Left lung (tissue), 10 donors: ENCODE measurements around the gene CSRP1. TPM values are rescaled to one million over a fixed set of nuclear protein-coding genes. Genes with fewer than 3 reads are reported as not detected.

Experiments used
- ATAC-seq: fragments of 200-7000 bp; cut with Tn5 transposase; one replicate; pipeline ENCODE4 v1.9.1; 2020; ENCODE audit warnings: moderate library complexity
- DNase-seq, 4 donors: peaks; one replicate each; pipeline ENCODE4 v3.0.0-alpha.2; 2013 to 2020
- H3K27ac ChIP-seq, 2 donors: fragments of 200-600 bp; sonication (generic) in 1 of 2; one replicate each; pipeline versions ENCODE4 v1.5.0 to v1.8.0; 2020 to 2021
- H3K27me3 ChIP-seq, 2 donors: fragments of 200-600 bp; sonication (generic) in 1 of 2; one replicate each; pipeline versions ENCODE4 v1.5.0 to v1.8.0; 2020 to 2021
- H3K36me3 ChIP-seq, 2 donors: fragments of 200-600 bp; sonication (generic) in 1 of 2; one replicate each; pipeline versions ENCODE4 v1.5.0 to v1.8.0; 2020 to 2021
- H3K4me1 ChIP-seq, 2 donors: fragments of 200-600 bp; one replicate each; pipeline ENCODE4 v1.8.0; 2021
- H3K4me3 ChIP-seq, 2 donors: fragments of 200-600 bp; sonication (generic) in 1 of 2; one replicate each; pipeline versions ENCODE4 v1.5.0 to v1.8.0; 2020 to 2021; ENCODE audit warnings: mild to moderate bottlenecking in 1 of 2
- H3K9me3 ChIP-seq, 2 donors: fragments of 200-600 bp; sonication (generic) in 1 of 2; one replicate each; pipeline versions ENCODE4 v1.5.0 to v1.8.0; 2020 to 2021
- intact Hi-C, 2 donors: fragments of 100-400 bp; cut with DNase I; formaldehyde crosslinking; loops; one replicate each; pipeline versions ENCODE4 v1.11.2 to v1.14.2; 2022
- polyA plus RNA-seq, 6 donors: library from polyadenylated mRNA; unstranded; fragments of 120-200 nt; gene quantifications; one replicate each; pipeline ENCODE4 v1.2.1, GENCODE V29; 2013; ENCODE audit not compliant: insufficient read length in 6 of 6
- total RNA-seq, 2 donors: library from RNA; stranded (reverse); fragmentation: NEBNext Ultra II Directional; extraction: Animal tissue kit (Norgen Biotek cat#: 25700); gene quantifications; one replicate each; pipeline ENCODE4 v1.2.1, GENCODE V29; 2021
- TF ChIP-seq, protein P1 (sequence below), 2 donors: fragments of 200-600 bp; sonication (generic) in 1 of 2; IDR thresholded peaks; one replicate each; pipeline versions ENCODE4 v1.5.0 to v1.8.0; 2021; ENCODE audit warnings: antibody characterized with exemption in 2 of 2
- donor health status: DM: no; HTN: yes; CAD: no.
- donor health status: DM: no; HTN: no; CAD: no.

The CSRP1 gene
- total and polyA plus RNA-seq, 8 donors, result 215 to 360 (median 254) TPM

- H3K4me3 ChIP-seq, result no peak overlapping the region
- TF ChIP-seq, protein P1, sequence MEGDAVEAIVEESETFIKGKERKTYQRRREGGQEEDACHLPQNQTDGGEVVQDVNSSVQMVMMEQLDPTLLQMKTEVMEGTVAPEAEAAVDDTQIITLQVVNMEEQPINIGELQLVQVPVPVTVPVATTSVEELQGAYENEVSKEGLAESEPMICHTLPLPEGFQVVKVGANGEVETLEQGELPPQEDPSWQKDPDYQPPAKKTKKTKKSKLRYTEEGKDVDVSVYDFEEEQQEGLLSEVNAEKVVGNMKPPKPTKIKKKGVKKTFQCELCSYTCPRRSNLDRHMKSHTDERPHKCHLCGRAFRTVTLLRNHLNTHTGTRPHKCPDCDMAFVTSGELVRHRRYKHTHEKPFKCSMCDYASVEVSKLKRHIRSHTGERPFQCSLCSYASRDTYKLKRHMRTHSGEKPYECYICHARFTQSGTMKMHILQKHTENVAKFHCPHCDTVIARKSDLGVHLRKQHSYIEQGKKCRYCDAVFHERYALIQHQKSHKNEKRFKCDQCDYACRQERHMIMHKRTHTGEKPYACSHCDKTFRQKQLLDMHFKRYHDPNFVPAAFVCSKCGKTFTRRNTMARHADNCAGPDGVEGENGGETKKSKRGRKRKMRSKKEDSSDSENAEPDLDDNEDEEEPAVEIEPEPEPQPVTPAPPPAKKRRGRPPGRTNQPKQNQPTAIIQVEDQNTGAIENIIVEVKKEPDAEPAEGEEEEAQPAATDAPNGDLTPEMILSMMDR (IDR thresholded peaks at IDR 0.05), result no peak
- no peaks in the 10 kb centered on the region for H3K9me3 ChIP-seq
- peaks cover 0 to 9% of the 10 kb centered on the region in 2 donors for H3K4me1 ChIP-seq
- ATAC-seq (no peak), DNase-seq (no peak)
- H3K27ac ChIP-seq, result no peak overlapping the region
- intact Hi-C loops, result no loop called here
- H3K36me3 ChIP-seq, result no peaks in the 10 kb centered on the region
- no peaks in the 10 kb centered on the region for H3K27me3 ChIP-seq
Observed at GRCh38 chr1:201436969-201437368, 70.0 kb downstream of the CSRP1 start.

DNA sequence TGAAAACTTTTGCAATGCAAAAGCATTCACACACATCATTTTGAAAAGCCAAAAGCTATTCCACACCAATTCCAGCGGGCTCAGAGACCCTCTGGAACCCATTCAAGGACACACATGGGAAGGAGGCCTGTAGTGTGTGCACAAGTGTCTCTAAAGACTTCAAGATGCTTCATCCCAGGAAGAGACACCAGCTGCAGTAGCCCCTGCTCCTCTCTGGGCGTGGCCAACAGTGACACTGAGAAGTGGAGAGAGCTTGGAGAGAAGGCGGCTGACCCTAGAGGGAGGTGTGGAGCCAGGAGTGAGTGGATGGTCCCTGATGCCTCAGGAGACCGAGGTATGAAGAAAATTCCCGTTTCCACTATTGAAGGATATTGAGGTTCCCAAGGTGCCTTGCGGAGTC is 70.5 kb downstream of the CSRP1 start:
- Histone ChIP-seq H3K4me1 (peaks cover 0 to 9% of the 10 kb centered on the region in 2 donors), H3K36me3 (no peaks in the 10 kb centered on the region), H3K4me3 (no peak overlapping the region), H3K27ac (no peak overlapping the region), H3K27me3 (no peaks in the 10 kb centered on the region), H3K9me3 (no peaks in the 10 kb centered on the region)
- DNase-seq, result peak in 1 of 4 donors; percentile 36
- intact Hi-C loops, result no loop called here
- peak; percentile 26 for ATAC-seq
- TF ChIP-seq, protein P1 (IDR thresholded peaks at IDR 0.05), result no peak

GRCh38 chr1:201434266-201434665 is 72.7 kb downstream of the CSRP1 start:
- peaks cover 0 to 9% of the 10 kb centered on the region in 2 donors for H3K4me1 ChIP-seq
- no peak overlapping the region for H3K27ac ChIP-seq
- H3K36me3 ChIP-seq, result no peaks in the 10 kb centered on the region
- intact Hi-C loops, result no loop called here
- no peaks in the 10 kb centered on the region for H3K27me3 ChIP-seq
- no peak overlapping the region for H3K4me3 ChIP-seq
- TF ChIP-seq, protein P1 (IDR thresholded peaks at IDR 0.05), result no peak
- no peaks in the 10 kb centered on the region for H3K9me3 ChIP-seq
- ATAC-seq (no peak), DNase-seq (no peak)

- DNase-seq (no peak), ATAC-seq (no peak)
- Histone ChIP-seq H3K4me1 (peaks cover 0 to 9% of the 10 kb centered on the region in 2 donors), H3K4me3 (no peak overlapping the region), H3K36me3 (no peaks in the 10 kb centered on the region), H3K27me3 (no peaks in the 10 kb centered on the region), H3K27ac (no peak overlapping the region), H3K9me3 (no peaks in the 10 kb centered on the region)
- intact Hi-C loops, result no loop called here
- TF ChIP-seq, protein P1 (IDR thresholded peaks at IDR 0.05), result no peak
Observed at GRCh38 chr1:201433609-201434008, 73.3 kb downstream of the CSRP1 start.

Other genes with a start within 250 kb of the CSRP1 start
- 1 to 10 TPM; 2.1 to 2.8 TPM for gene PKP1, start 223.6 kb downstream of the CSRP1 start, total RNA-seq
- under 1 TPM; 0.17 to 0.29 (median 0.18) TPM for gene PKP1, start 223.6 kb downstream of the CSRP1 start, polyA plus RNA-seq
- gene TNNT2, start 129.4 kb downstream of the CSRP1 start, total RNA-seq, result 1 to 10 TPM; 5.0 to 6.5 TPM
- 1 to 10 TPM; 3.2 to 5.8 (median 4.7) TPM for gene TNNT2, start 129.4 kb downstream of the CSRP1 start, polyA plus RNA-seq
- 10 to 100 TPM; 20.1 to 37.6 TPM for gene LAD1, start 107.8 kb downstream of the CSRP1 start, total RNA-seq
- gene LAD1, start 107.8 kb downstream of the CSRP1 start, polyA plus RNA-seq, result 10 to 100 TPM; 11.5 to 12.6 (median 11.8) TPM
- under 1 TPM in 1 of 2 donors, not detected in 1; 0.38 TPM for gene TNNI1, start 85.4 kb downstream of the CSRP1 start, total RNA-seq
- under 1 TPM; 0.34 to 0.87 (median 0.61) TPM for gene TNNI1, start 85.4 kb downstream of the CSRP1 start, polyA plus RNA-seq
- gene PHLDA3, start 37.9 kb downstream of the CSRP1 start, total RNA-seq, result 10 to 100 TPM; 46.8 to 82.7 TPM
- gene PHLDA3, start 37.9 kb downstream of the CSRP1 start, polyA plus RNA-seq, result 10 to 100 TPM; 11.1 to 20.4 (median 14.8) TPM
- 10 to 100 TPM; 37.9 to 41.5 TPM for gene NAV1, start 32.0 kb upstream of the CSRP1 start, total RNA-seq
- 10 to 100 TPM; 20.2 to 28.7 (median 26.6) TPM for gene NAV1, start 32.0 kb upstream of the CSRP1 start, polyA plus RNA-seq